K562 (cell line): ENCODE measurements around the gene MLLT1. TPM values are rescaled to one million over a fixed set of nuclear protein-coding genes. Genes with fewer than 3 reads are reported as not detected.

Experiments used
- ATAC-seq: fragments of 200-7000 bp; cut with Tn5 transposase; 3 replicates; pipeline ENCODE4 v1.9.1; 2020; ENCODE audit warnings: moderate library complexity
- BruUV-seq: library from RNA; stranded (reverse); fragments of 400-500 nt; replicated peaks from 2 replicates; lab custom pipeline; 2021; lab: Mats Ljungman, UMichigan
- CTCF ChIA-PET: fragments of 300-600 bp; formaldehyde crosslinking; extraction: SDS; loops from one replicate; lab custom pipeline; 2021; ENCODE audit warnings: low intra/inter-chr PET ratio; lab: Yijun Ruan, JAX
- POLR2A ChIA-PET: fragments of 300-600, 350-650 bp; sonication (Branson Sonifier 250); formaldehyde crosslinking; extraction: SDS; loops from one replicate; lab custom pipeline; 2021; ENCODE audit warnings: antibody characterized with exemption, inconsistent platforms; lab: Yijun Ruan, JAX
- DNase-seq, 4 experiments: peaks; one replicate each; pipeline versions ENCODE4 v3.0.0 to v3.0.0-alpha.2; 2011 to 2018; ENCODE audit warnings: low spot score in 3 of 4, mixed read lengths in 3 of 4; ENCODE audit errors: extremely low read depth in 1 of 4
- FAIRE-seq: peaks from 2 replicates; lab custom pipeline; 2011; peaks lifted over from hg19 to GRCh38; lab: Jason Lieb, UNC
- H2AFZ ChIP-seq: 2 replicates; pipeline ENCODE4 v1.6.0; 2011; ENCODE audit warnings: low read depth, low read length, control low read depth, inconsistent platforms
- H3K27ac ChIP-seq: fragments of 200-600 bp; 3 replicates; pipeline ENCODE4 v1.8.0; 2011; ENCODE audit warnings: low read depth, mild to moderate bottlenecking, control low read depth, inconsistent platforms, low read length, moderate library complexity, mixed read lengths; ENCODE audit errors: extremely low read depth
- H3K27me3 ChIP-seq, 2 experiments: fragments of 300-600 bp in 1 of 2; 2 replicates in 1 of 2; 3 replicates in 1 of 2; pipeline versions ENCODE4 v1.6.0 to v1.8.0; 2011; ENCODE audit warnings: inconsistent platforms in 2 of 2, low read length in 2 of 2, mild to moderate bottlenecking in 1 of 2, mixed read lengths in 1 of 2, moderate library complexity in 1 of 2; ENCODE audit not compliant: control insufficient read depth in 2 of 2, insufficient read depth in 2 of 2
- H3K36me3 ChIP-seq: fragments of 300-600 bp; 3 replicates; pipeline ENCODE4 v1.8.0; 2011; ENCODE audit warnings: mild to moderate bottlenecking, low read length, inconsistent platforms; ENCODE audit not compliant: control insufficient read depth, insufficient read depth
- H3K4me1 ChIP-seq, 2 experiments: fragments of 200-600 bp in 1 of 2; replicated peaks in 1 of 2; 2 replicates in 1 of 2; 3 replicates in 1 of 2; pipeline versions ENCODE4 v1.5.1 to v1.8.0; 2011; ENCODE audit warnings: inconsistent platforms in 2 of 2, low read length in 2 of 2, mild to moderate bottlenecking in 1 of 2, mixed read lengths in 1 of 2, moderate library complexity in 1 of 2; ENCODE audit not compliant: control insufficient read depth in 2 of 2, insufficient read depth in 2 of 2
- H3K4me2 ChIP-seq: 2 replicates; pipeline ENCODE4 v1.6.1; 2011; ENCODE audit warnings: low read length, control low read depth, inconsistent platforms, mixed read lengths; ENCODE audit not compliant: insufficient read depth
- H3K4me3 ChIP-seq: fragments of 200-600 bp; sonication (generic), shearing (Covaris generic); 2 replicates; pipeline ENCODE4 v1.5.1; 2016; ENCODE audit warnings: control low read depth, inconsistent platforms
- H3K79me2 ChIP-seq: fragments of 200-600 bp; 3 replicates; pipeline ENCODE4 v1.8.0; 2011; ENCODE audit warnings: low read length, inconsistent platforms; ENCODE audit not compliant: control insufficient read depth, insufficient read depth
- H3K9ac ChIP-seq, 2 experiments: 2 replicates each; pipeline versions ENCODE4 v1.6.0 to v1.6.1; 2011; ENCODE audit warnings: low read depth in 2 of 2, low read length in 2 of 2, control low read depth in 1 of 2, inconsistent platforms in 1 of 2, mild to moderate bottlenecking in 1 of 2, mixed read lengths in 1 of 2; ENCODE audit not compliant: insufficient read depth in 1 of 2
- H3K9me1 ChIP-seq: one replicate; pipeline ENCODE4 v1.6.0; 2011; ENCODE audit warnings: inconsistent platforms, mild to moderate bottlenecking, low read length, moderate library complexity; ENCODE audit not compliant: control insufficient read depth, insufficient read depth
- H3K9me3 ChIP-seq: replicated peaks from 2 replicates; pipeline ENCODE4 v1.5.1; 2011; ENCODE audit warnings: low read depth, low read length, inconsistent platforms; ENCODE audit not compliant: control insufficient read depth, insufficient read depth
- H4K20me1 ChIP-seq: replicated peaks from 2 replicates; pipeline ENCODE4 v1.6.1; 2011; ENCODE audit warnings: low read length, inconsistent platforms, mixed read lengths; ENCODE audit not compliant: control insufficient read depth, insufficient read depth
- BHLHE40 ChIP-seq: IDR thresholded peaks from 2 replicates; pipeline ENCODE4 v1.6.1; 2011; ENCODE audit warnings: low read length, improper control_type of control experiment
- CSDE1 ChIP-seq, 2 experiments: fragments of 450-650 bp; IDR thresholded peaks; 2 replicates each; pipeline ENCODE4 v1.6.1; 2016; ENCODE audit warnings: mild to moderate bottlenecking in 1 of 2
- FOSL1 ChIP-seq: fragments of 200-800 bp; sonication (Bioruptor generic); conservative IDR thresholded peaks from 2 replicates; pipeline ENCODE4 v1.6.1; 2016; ENCODE audit warnings: missing genetic modification characterization, missing compliant biosample characterization
- GABPA ChIP-seq: fragments of 200-800 bp; sonication (Bioruptor generic); conservative IDR thresholded peaks from 2 replicates; pipeline ENCODE4 v1.6.1; 2016; ENCODE audit warnings: low read depth, missing genetic modification characterization, missing compliant biosample characterization
- GABPB2 ChIP-seq: fragments of 250-450 bp; sonication (Bioruptor Pico); conservative IDR thresholded peaks from 2 replicates; pipeline ENCODE4 v1.5.1; 2021; ENCODE audit warnings: mild to moderate bottlenecking
- KDM2B ChIP-seq: fragments of 250-450 bp; sonication (Bioruptor Pico); IDR thresholded peaks from 2 replicates; pipeline ENCODE4 v1.8.0; 2021; ENCODE audit warnings: mild to moderate bottlenecking, moderate library complexity
- MGA ChIP-seq: fragments of 450-650 bp; IDR thresholded peaks from 2 replicates; pipeline ENCODE4 v1.6.1; 2016; ENCODE audit warnings: mild to moderate bottlenecking, moderate library complexity
- SMAD3 ChIP-seq: fragments of 450-650 bp; formaldehyde crosslinking; conservative IDR thresholded peaks from 2 replicates; pipeline ENCODE4 v1.4.0; 2020; ENCODE audit warnings: mild to moderate bottlenecking
- ZNF583 ChIP-seq: fragments of 250-450 bp; sonication (Bioruptor Pico); IDR thresholded peaks from 2 replicates; pipeline ENCODE4 v1.4.0; 2020
- WGBS: fragments of 100-300 bp; shearing (Covaris generic); methylation state at CpG from one replicate; pipeline ENCODE4 v1.1.6; 2016; ENCODE audit warnings: low coverage, mixed read lengths; ENCODE audit not compliant: insufficient coverage; ENCODE audit errors: missing lambda C conversion rate; 5-methylcytosine and 5-hydroxymethylcytosine counted together
- in situ Hi-C: fragments of 300-500 bp; cut with MboI; formaldehyde crosslinking; loops from 4 replicates; pipeline ENCODE4 v1.15.0; 2018; ENCODE audit warnings: inconsistent platforms, mixed read lengths
- intact Hi-C: fragments of 100-400 bp; cut with micrococcal nuclease; formaldehyde crosslinking; loops from 2 replicates; pipeline ENCODE4 v1.14.2; 2022
- polyA plus RNA-seq, 8 experiments: library from polyadenylated mRNA; depleted of rRNA in 4 of 8; stranded (reverse) in 5 of 8; unstranded in 3 of 8; fragments of >200 nt; fragmentation: Nextera tagmentation in 2 of 8; fragmentation: Illumina TruSeq in 1 of 8; extraction: Ambion mirVana in 2 of 8; extraction: Trizol in 1 of 8; gene quantifications; 2 replicates each; pipeline versions ENCODE4 v1.2.1 to v1.2.3, GENCODE V29; 2011 to 2014; ENCODE audit warnings: inconsistent platforms in 1 of 8, missing spikeins in 1 of 8
- total RNA-seq, 7 experiments: library from RNA; depleted of rRNA in 6 of 7; stranded (reverse); fragments of >200 nt in 6 of 7; fragmentation: Illumina TruSeq in 2 of 7; extraction: Trizol in 2 of 7; gene quantifications; 2 replicates each; pipeline versions ENCODE4 v1.2.1 to v1.2.3, GENCODE V29; 2011 to 2021; ENCODE audit warnings: low replicate concordance in 1 of 7

MLLT1 gene
- total and polyA plus RNA-seq, 9 of the 15 experiments (the other 6 are each of a cell fraction or from before 2014, with no cell fraction given), result 0.23 to 63.5 (median 15.4) TPM

GRCh38 chr19:6267552-6268381, 12.0 kb downstream of the MLLT1 start:
- H3K9ac ChIP-seq, result no peak overlapping the region
- H3K27me3 ChIP-seq, result no peaks in the 10 kb centered on the region
- ChIA-PET POLR2A (interaction anchor here (0.6 to 1.3 kb wide), 2 partner anchors 9 to 11 kb away, joined by 3 to 5 read pairs; no protein-coding TSS in a partner anchor), CTCF (no interaction called here)
- peaks cover 83% of the 10 kb centered on the region for H3K79me2 ChIP-seq
- H3K9me1 ChIP-seq, result peaks cover 5% of the 10 kb centered on the region
- DNase-seq (no peak), FAIRE-seq (no peak), ATAC-seq (no peak)
- H3K27ac ChIP-seq, result no peak overlapping the region
- intact Hi-C loops (no loop called here), in situ Hi-C loops (no loop called here)
- peaks cover 65% of the 10 kb centered on the region for H3K36me3 ChIP-seq
- H4K20me1 ChIP-seq, result peaks cover 16% of the 10 kb centered on the region; the same call in 1 of the 2 replicates
- H3K4me1 ChIP-seq, result peaks cover 20 to 46% of the 10 kb centered on the region in 2 experiments
- no peak overlapping the region for H3K4me3 ChIP-seq
- no peaks in the 10 kb centered on the region for H3K9me3 ChIP-seq
- BruUV-seq, result no TSS peak
- H2AFZ ChIP-seq, result no peak overlapping the region
- H3K4me2 ChIP-seq, result no peak overlapping the region
- WGBS, result 96% methylated on average over 16 of the region's 17 CpGs
- no peak for TF ChIP-seq KDM2B (CRISPR knock-in tag)
- TF ChIP-seq GABPA (tag), result no peak
- TF ChIP-seq GABPB2 (CRISPR knock-in tag), result no peak
- TF ChIP-seq SMAD3, result no peak
- TF ChIP-seq ZNF583 (CRISPR knock-in tag), result no peak
- no peak for TF ChIP-seq MGA
- TF ChIP-seq CSDE1 (IDR thresholded peaks at IDR 0.05), result no peak
- no peak for TF ChIP-seq BHLHE40
- TF ChIP-seq FOSL1 (tag), result no peak
